ENCODE data around the gene RALB.

DNA sequence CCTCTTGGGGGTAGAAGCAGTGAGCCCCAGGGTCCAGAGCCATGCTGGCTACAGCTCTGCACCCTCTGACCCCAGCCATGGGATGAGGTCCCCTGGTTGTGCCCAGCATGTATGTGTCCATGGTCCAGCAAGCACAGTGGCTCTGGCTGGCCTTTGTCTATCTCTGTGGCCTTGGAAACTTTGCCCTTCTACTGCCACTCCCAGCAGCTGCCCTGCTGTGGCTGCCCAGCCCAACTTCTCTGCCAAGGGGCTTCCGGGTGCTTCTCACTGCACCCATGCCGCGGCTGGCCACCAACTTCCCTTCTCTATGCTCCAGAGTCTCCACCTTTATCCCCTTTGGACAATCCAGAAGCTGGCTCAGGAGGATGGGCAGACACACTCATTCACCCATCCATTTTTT is 48.2 kb upstream of the RALB start:
- TF ChIP-seq, protein P1, sequence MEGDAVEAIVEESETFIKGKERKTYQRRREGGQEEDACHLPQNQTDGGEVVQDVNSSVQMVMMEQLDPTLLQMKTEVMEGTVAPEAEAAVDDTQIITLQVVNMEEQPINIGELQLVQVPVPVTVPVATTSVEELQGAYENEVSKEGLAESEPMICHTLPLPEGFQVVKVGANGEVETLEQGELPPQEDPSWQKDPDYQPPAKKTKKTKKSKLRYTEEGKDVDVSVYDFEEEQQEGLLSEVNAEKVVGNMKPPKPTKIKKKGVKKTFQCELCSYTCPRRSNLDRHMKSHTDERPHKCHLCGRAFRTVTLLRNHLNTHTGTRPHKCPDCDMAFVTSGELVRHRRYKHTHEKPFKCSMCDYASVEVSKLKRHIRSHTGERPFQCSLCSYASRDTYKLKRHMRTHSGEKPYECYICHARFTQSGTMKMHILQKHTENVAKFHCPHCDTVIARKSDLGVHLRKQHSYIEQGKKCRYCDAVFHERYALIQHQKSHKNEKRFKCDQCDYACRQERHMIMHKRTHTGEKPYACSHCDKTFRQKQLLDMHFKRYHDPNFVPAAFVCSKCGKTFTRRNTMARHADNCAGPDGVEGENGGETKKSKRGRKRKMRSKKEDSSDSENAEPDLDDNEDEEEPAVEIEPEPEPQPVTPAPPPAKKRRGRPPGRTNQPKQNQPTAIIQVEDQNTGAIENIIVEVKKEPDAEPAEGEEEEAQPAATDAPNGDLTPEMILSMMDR (conservative IDR thresholded peaks at IDR 0.05; ENCODE audit: low read depth in 2 of 2): no peak
- TF ChIP-seq, protein P2, sequence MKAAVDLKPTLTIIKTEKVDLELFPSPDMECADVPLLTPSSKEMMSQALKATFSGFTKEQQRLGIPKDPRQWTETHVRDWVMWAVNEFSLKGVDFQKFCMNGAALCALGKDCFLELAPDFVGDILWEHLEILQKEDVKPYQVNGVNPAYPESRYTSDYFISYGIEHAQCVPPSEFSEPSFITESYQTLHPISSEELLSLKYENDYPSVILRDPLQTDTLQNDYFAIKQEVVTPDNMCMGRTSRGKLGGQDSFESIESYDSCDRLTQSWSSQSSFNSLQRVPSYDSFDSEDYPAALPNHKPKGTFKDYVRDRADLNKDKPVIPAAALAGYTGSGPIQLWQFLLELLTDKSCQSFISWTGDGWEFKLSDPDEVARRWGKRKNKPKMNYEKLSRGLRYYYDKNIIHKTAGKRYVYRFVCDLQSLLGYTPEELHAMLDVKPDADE (IDR thresholded peaks at IDR 0.05): no peak
- TF ChIP-seq POLR2AphosphoS5 (IDR thresholded peaks at IDR 0.05; ENCODE audit: low read depth) (no peak), CREB1 (CRISPR knock-in tag; IDR thresholded peaks at IDR 0.05; ENCODE audit: low read depth) (no peak), NANOG (IDR thresholded peaks at IDR 0.05; ENCODE audit: borderline replicate concordance) (no peak), EZH2phosphoT487 (IDR thresholded peaks at IDR 0.05; ENCODE audit: unreplicated experiment) (no peak), ZNF331 (CRISPR knock-in tag; IDR thresholded peaks at IDR 0.05; ENCODE audit: low read depth) (no peak), EZH2 (IDR thresholded peaks at IDR 0.05; ENCODE audit: low read depth, unreplicated experiment) (no peak), ZNF114 (CRISPR knock-in tag; IDR thresholded peaks at IDR 0.05) (no peak), JUNB (IDR thresholded peaks at IDR 0.05; ENCODE audit: unreplicated experiment) (no peak), STAT1 (IDR thresholded peaks at IDR 0.05; ENCODE audit: unreplicated experiment) (no peak)
- TF ChIP-seq, protein P3, sequence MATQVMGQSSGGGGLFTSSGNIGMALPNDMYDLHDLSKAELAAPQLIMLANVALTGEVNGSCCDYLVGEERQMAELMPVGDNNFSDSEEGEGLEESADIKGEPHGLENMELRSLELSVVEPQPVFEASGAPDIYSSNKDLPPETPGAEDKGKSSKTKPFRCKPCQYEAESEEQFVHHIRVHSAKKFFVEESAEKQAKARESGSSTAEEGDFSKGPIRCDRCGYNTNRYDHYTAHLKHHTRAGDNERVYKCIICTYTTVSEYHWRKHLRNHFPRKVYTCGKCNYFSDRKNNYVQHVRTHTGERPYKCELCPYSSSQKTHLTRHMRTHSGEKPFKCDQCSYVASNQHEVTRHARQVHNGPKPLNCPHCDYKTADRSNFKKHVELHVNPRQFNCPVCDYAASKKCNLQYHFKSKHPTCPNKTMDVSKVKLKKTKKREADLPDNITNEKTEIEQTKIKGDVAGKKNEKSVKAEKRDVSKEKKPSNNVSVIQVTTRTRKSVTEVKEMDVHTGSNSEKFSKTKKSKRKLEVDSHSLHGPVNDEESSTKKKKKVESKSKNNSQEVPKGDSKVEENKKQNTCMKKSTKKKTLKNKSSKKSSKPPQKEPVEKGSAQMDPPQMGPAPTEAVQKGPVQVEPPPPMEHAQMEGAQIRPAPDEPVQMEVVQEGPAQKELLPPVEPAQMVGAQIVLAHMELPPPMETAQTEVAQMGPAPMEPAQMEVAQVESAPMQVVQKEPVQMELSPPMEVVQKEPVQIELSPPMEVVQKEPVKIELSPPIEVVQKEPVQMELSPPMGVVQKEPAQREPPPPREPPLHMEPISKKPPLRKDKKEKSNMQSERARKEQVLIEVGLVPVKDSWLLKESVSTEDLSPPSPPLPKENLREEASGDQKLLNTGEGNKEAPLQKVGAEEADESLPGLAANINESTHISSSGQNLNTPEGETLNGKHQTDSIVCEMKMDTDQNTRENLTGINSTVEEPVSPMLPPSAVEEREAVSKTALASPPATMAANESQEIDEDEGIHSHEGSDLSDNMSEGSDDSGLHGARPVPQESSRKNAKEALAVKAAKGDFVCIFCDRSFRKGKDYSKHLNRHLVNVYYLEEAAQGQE (IDR thresholded peaks at IDR 0.05; ENCODE audit: unreplicated experiment): no peak
- TF ChIP-seq, protein P4, sequence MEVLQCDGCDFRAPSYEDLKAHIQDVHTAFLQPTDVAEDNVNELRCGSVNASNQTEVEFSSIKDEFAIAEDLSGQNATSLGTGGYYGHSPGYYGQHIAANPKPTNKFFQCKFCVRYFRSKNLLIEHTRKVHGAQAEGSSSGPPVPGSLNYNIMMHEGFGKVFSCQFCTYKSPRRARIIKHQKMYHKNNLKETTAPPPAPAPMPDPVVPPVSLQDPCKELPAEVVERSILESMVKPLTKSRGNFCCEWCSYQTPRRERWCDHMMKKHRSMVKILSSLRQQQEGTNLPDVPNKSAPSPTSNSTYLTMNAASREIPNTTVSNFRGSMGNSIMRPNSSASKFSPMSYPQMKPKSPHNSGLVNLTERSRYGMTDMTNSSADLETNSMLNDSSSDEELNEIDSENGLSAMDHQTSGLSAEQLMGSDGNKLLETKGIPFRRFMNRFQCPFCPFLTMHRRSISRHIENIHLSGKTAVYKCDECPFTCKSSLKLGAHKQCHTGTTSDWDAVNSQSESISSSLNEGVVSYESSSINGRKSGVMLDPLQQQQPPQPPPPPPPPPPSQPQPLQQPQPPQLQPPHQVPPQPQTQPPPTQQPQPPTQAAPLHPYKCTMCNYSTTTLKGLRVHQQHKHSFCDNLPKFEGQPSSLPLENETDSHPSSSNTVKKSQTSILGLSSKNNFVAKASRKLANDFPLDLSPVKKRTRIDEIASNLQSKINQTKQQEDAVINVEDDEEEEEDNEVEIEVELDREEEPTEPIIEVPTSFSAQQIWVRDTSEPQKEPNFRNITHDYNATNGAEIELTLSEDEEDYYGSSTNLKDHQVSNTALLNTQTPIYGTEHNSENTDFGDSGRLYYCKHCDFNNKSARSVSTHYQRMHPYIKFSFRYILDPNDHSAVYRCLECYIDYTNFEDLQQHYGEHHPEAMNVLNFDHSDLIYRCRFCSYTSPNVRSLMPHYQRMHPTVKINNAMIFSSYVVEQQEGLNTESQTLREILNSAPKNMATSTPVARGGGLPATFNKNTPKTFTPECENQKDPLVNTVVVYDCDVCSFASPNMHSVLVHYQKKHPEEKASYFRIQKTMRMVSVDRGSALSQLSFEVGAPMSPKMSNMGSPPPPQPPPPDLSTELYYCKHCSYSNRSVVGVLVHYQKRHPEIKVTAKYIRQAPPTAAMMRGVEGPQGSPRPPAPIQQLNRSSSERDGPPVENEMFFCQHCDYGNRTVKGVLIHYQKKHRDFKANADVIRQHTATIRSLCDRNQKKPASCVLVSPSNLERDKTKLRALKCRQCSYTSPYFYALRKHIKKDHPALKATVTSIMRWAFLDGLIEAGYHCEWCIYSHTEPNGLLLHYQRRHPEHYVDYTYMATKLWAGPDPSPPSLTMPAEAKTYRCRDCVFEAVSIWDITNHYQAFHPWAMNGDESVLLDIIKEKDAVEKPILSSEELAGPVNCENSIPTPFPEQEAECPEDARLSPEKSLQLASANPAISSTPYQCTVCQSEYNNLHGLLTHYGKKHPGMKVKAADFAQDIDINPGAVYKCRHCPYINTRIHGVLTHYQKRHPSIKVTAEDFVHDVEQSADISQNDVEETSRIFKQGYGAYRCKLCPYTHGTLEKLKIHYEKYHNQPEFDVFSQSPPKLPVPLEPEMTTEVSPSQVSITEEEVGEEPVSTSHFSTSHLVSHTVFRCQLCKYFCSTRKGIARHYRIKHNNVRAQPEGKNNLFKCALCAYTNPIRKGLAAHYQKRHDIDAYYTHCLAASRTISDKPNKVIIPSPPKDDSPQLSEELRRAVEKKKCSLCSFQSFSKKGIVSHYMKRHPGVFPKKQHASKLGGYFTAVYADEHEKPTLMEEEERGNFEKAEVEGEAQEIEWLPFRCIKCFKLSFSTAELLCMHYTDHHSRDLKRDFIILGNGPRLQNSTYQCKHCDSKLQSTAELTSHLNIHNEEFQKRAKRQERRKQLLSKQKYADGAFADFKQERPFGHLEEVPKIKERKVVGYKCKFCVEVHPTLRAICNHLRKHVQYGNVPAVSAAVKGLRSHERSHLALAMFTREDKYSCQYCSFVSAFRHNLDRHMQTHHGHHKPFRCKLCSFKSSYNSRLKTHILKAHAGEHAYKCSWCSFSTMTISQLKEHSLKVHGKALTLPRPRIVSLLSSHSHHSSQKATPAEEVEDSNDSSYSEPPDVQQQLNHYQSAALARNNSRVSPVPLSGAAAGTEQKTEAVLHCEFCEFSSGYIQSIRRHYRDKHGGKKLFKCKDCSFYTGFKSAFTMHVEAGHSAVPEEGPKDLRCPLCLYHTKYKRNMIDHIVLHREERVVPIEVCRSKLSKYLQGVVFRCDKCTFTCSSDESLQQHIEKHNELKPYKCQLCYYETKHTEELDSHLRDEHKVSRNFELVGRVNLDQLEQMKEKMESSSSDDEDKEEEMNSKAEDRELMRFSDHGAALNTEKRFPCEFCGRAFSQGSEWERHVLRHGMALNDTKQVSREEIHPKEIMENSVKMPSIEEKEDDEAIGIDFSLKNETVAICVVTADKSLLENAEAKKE (CRISPR knock-in tag; IDR thresholded peaks at IDR 0.05): no peak

All from GM23338 (cell line).